Measurements from ENCODE around the gene ASPG. TPM values are rescaled to one million over a fixed set of nuclear protein-coding genes. Genes with fewer than 3 reads are reported as not detected.

The ASPG gene
- total RNA-seq, 3 donors from 2014 or later (not counting 1 experiment from before 2014, with no cell fraction given), result not detected

GRCh38 chr14:104049576-104050240 lies 35.8 kb upstream of the ASPG start:
- no peaks in the 10 kb centered on the region for H3K36me3 Mint-ChIP-seq
- H3K36me3 ChIP-seq (ENCODE audit: control insufficient read depth, insufficient read depth, low read length), result no peaks in the 10 kb centered on the region
- no peak overlapping the region for H3K27ac Mint-ChIP-seq
- no peaks in the 10 kb centered on the region for H3K4me1 ChIP-seq (ENCODE audit: control insufficient read depth, insufficient read depth, low read length)
- H3K9me3 Mint-ChIP-seq, result no peaks in the 10 kb centered on the region
- H3K4me3 Mint-ChIP-seq, result no peak overlapping the region
- intact Hi-C loops (cut with micrococcal nuclease), result no loop called here
- TF ChIP-seq CTCF (IDR thresholded peaks at IDR 0.05), result no peak
- no peaks in the 10 kb centered on the region for H3K4me1 Mint-ChIP-seq
- DNase-seq (no peak), ATAC-seq (no peak)
- WGBS (ENCODE audit: insufficient coverage), result 83% methylated on average over 9 of the region's 9 CpGs
- peaks cover 5 to 31% of the 10 kb centered on the region in 2 donors for H3K27me3 Mint-ChIP-seq (ENCODE audit: low read depth in 2 of 2)
- H3K27ac ChIP-seq (ENCODE audit: low read length), result no peak overlapping the region
- H3K9me3 ChIP-seq (ENCODE audit: control insufficient read depth, insufficient read depth, low read length), result no peaks in the 10 kb centered on the region
- no peaks in the 10 kb centered on the region for H3K27me3 ChIP-seq (ENCODE audit: control insufficient read depth, insufficient read depth, low read length)
- H3K4me3 ChIP-seq (ENCODE audit: low read length), result no peak overlapping the region

GRCh38 chr14:104051092-104051813 lies 34.2 kb upstream of the ASPG start:
- ATAC-seq, result no peak
- Mint-ChIP-seq H3K36me3 (no peaks in the 10 kb centered on the region), H3K27me3 (ENCODE audit: low read depth in 2 of 2) (peaks cover 6 to 36% of the 10 kb centered on the region in 2 donors), H3K27ac (no peak overlapping the region), H3K9me3 (no peaks in the 10 kb centered on the region), H3K4me3 (no peak overlapping the region), H3K4me1 (no peaks in the 10 kb centered on the region)
- WGBS (ENCODE audit: insufficient coverage), result 96% methylated on average over 4 of the region's 5 CpGs
- no peak overlapping the region for H3K4me3 ChIP-seq (ENCODE audit: low read length)
- no peaks in the 10 kb centered on the region for H3K27me3 ChIP-seq (ENCODE audit: control insufficient read depth, insufficient read depth, low read length)
- no peak for DNase-seq
- no peaks in the 10 kb centered on the region for H3K9me3 ChIP-seq (ENCODE audit: control insufficient read depth, insufficient read depth, low read length)
- H3K36me3 ChIP-seq (ENCODE audit: control insufficient read depth, insufficient read depth, low read length), result no peaks in the 10 kb centered on the region
- TF ChIP-seq CTCF (IDR thresholded peaks at IDR 0.05), result no peak
- no peak overlapping the region for H3K27ac ChIP-seq (ENCODE audit: low read length)
- intact Hi-C loops (cut with micrococcal nuclease), result no loop called here
- no peaks in the 10 kb centered on the region for H3K4me1 ChIP-seq (ENCODE audit: control insufficient read depth, insufficient read depth, low read length)

- 81% methylated on average over 16 of the region's 16 CpGs for WGBS (ENCODE audit: insufficient coverage)
- Histone ChIP-seq H3K4me1 (ENCODE audit: control insufficient read depth, insufficient read depth, low read length) (no peaks in the 10 kb centered on the region), H3K9me3 (ENCODE audit: control insufficient read depth, insufficient read depth, low read length) (no peaks in the 10 kb centered on the region), H3K27me3 (ENCODE audit: control insufficient read depth, insufficient read depth, low read length) (no peaks in the 10 kb centered on the region), H3K27ac (ENCODE audit: low read length) (no peak overlapping the region), H3K4me3 (ENCODE audit: low read length) (no peak overlapping the region), H3K36me3 (ENCODE audit: control insufficient read depth, insufficient read depth, low read length) (no peaks in the 10 kb centered on the region)
- DNase-seq, result no peak
- no peak for ATAC-seq
- Mint-ChIP-seq H3K27ac (no peak overlapping the region), H3K4me3 (no peak overlapping the region), H3K4me1 (no peaks in the 10 kb centered on the region), H3K27me3 (ENCODE audit: low read depth in 2 of 2) (peaks cover 8 to 31% of the 10 kb centered on the region in 2 donors), H3K9me3 (no peaks in the 10 kb centered on the region), H3K36me3 (no peaks in the 10 kb centered on the region)
- TF ChIP-seq CTCF (IDR thresholded peaks at IDR 0.05), result no peak
- intact Hi-C loops (cut with micrococcal nuclease), result no loop called here
Measured at GRCh38 chr14:104054222-104054905, 31.1 kb upstream of the ASPG start.
